Measurements from ENCODE around the gene GPAT2.
"Not testable (repeated sequence)": the region's sequence is repeated elsewhere in the genome, so short reads cannot be mapped to it uniquely, and the experiment has no call there.

GPAT2 gene

DNA sequence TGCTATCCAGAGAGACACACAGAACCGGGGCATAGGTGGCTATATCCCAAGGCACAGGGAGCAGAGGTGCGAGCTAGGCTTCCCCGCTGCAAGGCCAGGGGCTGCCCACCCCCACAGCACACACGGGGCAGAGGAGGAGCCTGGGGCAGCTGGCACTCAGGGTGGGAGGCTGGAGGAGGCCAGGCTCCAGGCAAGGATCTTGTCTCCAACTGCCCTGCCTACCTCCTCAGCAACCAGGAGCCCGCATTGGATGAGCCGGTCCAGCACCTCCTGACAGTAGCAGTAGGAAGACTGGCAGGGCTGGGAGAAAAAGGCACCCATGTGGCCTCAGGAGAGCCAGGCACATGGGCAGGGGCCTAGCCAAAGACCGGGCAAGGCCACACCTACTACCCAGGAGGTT is 11.0 kb downstream of the GPAT2 start:
- not testable (repeated sequence) for DNase-seq (ENCODE audit: low spot score)

DNA sequence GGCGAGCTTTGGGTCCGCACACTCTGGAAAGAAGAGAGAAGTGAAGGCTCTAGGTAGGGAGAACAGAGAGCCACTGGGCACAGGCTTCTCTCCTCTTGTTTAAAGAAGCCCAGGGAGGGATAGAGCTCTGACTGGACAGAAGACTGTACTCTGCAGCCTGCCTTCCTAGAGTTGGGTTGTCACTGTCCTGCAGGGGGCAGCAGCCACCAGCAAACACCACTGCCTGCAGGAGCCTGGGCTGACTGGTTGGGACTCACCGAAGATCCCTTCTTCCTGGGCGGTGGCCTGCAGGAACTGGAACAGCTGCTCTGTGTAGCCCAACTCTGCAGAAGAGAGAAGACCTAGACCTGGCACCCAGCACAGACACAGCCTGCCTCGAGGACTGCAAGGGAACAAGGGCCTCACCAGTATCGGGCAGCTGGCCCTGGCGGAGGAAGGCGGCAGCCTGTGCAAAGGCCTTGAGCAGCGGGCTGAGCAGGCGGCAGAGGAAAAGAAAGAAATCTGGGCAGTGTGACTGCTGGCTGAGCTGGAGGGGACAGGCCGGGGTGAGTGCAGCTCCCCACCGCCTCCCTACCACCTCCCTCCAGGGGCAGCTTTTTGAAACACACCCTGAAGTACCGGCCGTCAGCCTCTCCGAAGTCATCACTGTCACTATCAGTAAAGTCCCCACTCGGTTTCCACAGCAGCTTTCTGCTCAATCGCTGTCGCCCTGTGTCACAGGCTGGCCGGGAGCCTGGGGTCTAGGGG is 11.8 kb downstream of the GPAT2 start:
- peak; percentile 95 for DNase-seq (ENCODE audit: low spot score)

DNA sequence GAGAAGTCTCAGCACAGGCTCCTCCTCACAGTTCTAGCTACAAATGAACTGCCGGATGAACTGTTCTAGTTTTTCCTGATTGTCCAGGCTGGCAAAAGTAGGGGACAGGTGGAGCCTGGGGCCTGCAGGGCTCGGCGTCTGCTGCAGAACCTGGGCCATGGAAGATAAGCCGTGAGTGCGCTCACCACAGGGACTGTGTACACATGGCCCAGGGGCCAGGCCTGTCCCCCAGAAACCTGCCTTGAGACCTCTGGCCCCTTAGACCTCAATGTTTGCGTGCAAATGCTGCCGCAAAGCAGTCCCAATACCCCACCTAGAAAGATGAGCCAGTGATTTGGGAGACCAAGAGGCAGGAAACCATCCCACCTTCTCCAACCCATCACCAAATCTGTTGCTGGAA is 12.6 kb downstream of the GPAT2 start:
- not testable (repeated sequence) for DNase-seq (ENCODE audit: low spot score)

DNA sequence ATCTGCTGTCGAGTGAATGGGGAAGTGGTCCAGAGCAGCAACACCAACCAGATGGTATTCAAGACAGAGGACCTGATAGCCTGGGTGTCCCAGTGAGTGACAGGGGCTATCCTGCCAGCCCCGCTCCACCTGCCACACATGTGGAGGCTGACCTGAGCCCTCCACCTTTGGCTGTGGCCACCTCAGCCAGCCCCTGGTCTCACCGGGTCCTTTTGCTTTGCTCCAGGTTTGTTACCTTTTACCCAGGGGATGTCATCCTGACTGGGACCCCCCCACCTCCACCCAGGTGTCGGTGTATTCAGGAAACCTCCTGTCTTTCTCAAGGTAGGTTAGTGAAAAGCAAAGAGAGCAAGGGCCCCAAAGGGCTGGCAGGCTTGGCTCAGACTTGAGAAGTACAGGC is 13.6 kb downstream of the GPAT2 start:
- DNase-seq (ENCODE audit: low spot score) = not testable (repeated sequence)

DNA sequence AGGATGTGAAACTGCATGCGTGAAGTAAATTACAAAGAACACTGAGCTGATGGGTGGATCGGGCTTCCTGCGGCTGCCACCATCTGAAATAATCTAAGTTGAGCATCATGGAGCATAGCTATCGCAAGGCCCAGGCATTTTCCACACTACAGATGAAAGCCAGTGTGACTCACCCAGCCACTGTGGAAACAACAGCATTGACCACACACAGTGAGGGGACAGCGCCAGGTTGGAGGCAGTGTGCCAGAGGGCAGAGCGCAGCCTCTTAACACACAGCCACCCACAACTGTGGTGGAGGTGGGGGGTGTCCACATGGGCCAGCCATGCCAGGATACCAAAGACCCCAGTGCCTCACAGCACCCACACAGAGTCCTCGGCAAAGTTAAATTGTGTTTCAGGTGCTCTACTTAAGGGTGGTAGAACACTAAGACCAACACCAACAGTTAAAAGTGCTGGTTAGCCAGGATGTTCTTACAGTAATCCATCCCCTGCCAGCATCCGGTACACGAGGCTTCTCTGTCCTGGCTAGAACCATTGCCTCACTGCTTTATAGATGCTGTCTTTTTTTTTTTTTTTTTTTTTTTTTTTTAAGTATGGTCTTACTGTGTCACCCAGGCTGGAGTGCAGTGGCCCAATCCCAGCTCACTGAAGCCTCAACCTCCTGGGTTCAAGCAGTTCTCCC is 14.7 kb downstream of the GPAT2 start:
- DNase-seq (ENCODE audit: low spot score) = not testable (repeated sequence)

DNA sequence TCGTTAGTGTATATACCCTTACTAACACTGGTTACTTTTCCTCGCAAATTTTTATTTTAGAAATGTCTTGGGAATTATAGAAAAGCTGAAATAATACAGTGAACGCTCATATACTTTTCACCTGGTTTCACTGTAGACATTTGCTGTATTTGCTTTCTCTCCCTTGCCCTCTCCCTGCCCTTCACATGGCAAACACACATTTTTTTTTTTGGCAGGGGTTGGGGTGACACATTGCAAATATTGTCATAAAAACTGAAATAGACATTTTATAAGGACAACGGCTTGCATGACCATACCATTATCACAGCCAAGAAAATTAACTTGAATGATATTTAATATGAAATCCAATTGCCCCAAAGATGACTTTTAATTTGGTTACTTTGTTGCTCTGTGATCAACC is 18.4 kb downstream of the GPAT2 start:
- not testable (repeated sequence) for DNase-seq (ENCODE audit: low spot score)

DNA sequence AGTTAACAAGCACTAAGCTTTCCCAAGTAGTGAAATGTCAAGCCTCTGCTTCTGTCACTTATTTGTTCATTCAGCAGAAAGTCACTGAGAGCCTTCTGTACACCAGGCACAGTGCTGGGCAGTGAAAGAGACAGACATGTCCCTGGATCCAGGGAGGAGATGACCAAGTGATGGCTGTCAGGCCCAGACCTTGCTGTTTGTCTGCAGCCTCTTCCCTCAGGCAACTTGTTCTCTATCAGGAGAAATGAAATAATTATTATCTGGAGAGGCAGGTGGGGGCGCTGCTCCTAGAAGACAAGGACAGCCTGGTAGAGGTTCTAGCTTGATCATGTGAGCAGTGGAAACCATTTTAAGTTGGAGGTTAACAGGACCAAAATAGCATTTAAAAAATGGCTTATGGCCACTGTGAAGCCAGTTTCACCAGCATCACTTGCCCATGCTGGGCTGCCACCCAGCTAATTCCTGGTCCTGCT is 21.9 kb downstream of the GPAT2 start:
- DNase-seq (ENCODE audit: low spot score) = not testable (repeated sequence)

DNA sequence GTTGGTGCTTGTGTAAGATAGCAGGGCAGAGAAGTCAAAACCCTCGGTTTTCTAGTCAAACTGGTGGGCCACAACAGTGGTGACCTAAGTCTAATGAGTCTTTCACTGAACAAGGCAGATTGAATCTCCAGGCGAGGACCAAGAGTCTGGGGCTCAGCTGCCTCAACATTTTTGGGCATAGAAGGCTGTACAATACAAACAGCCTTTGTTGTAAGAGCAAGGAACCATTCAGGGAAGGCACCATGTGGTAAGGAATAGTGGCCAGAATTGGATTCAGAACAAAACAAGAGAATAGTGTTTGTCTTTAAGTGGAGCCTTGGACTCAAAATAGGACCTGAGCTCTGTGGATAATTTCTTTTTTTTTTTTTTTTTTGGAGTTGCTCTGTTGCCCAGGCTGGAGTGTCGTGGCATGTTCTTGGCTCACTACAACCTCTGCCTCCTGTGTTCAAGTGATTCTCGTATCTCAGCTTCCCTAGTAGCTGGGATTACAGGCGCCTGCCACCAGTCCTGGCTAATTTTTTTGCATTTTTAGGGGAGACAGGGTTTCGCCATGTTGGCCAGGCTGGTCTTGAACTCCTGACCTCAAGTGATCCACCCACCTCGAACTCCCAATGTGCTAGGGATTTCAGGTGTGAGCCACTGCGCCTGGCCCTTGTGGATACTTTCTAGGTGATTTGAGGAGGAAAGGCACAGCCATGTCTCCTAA is 22.5 kb downstream of the GPAT2 start:
- DNase-seq (ENCODE audit: low spot score) = peak; percentile 81

DNA sequence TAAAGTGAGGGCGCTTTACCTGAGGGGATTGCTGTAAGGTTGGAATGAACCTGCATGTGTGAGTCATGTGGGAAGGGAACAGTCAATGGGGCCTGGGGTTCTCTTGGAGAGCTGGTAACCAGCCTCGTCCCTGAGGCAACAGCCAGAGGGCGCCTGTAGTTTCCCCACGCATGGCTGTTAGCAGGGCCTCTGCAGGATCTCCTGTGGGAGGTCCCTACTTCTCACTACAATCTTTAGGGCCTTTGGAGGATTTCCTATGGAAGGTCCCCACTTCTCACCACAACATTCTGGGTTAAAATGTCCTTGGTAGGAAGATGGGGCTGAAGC is 23.6 kb downstream of the GPAT2 start:
- not testable (repeated sequence) for DNase-seq (ENCODE audit: low spot score)

DNA sequence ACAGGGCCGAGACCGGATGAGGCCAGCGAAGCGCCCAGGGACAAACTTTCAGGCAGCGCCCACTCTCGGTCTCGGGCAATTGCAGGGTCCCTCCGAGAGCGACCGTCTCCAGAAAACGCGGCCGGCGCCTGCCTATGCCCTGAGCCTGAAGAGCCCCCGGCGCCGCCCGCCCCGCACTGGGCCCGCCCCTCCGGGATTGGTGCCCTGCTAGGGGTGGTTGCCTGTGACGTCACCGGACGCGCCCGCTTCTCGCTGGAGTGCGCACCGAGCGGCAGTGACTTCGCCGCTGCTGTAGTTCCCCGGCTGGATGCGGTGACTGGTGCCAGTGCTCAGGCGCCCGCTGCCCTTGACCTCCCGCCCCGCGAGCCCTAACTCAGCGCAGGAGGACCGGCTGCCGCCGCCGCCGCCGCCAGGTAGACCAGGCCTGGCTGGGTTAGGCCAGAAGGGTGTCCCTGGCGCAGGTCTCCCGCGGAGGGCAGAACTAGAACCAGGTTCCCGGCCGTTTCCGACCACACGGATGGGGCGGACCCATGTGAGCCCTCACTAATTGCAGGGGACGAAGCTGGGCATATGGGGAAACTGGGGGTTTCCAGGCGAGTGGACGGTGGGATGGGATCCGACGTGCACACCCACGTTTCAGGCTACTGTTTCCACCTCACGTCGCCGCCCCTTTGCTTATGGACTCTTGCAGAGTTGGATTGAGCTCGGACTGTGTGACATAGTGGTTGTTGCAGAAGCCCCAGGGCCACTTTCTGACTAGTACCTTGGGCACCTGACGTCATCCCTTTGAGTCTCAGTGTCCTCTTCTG is 24.2 kb downstream of the GPAT2 start:
- peak; percentile 97 for DNase-seq (ENCODE audit: low spot score)

DNA sequence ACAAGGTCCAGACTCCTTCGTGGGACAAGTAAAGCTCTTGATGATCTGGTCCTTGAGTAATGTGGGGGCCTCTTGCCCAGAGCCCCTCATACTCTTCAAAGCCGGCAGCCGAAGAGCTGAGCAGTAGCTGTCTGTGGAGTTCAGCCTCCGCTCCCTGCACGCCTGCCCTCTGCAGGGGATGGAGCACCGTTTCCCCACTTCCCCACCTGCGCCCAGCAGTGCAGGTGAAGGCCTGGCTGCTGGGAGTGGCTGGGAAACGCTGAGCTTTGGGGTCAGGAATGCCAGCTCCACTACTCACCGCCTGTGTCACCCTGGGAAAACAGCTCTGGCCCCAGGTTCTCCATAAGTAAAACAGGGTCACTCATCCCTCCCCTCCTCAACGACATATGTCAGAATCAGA is 24.9 kb downstream of the GPAT2 start:
- not testable (repeated sequence) for DNase-seq (ENCODE audit: low spot score)

DNA sequence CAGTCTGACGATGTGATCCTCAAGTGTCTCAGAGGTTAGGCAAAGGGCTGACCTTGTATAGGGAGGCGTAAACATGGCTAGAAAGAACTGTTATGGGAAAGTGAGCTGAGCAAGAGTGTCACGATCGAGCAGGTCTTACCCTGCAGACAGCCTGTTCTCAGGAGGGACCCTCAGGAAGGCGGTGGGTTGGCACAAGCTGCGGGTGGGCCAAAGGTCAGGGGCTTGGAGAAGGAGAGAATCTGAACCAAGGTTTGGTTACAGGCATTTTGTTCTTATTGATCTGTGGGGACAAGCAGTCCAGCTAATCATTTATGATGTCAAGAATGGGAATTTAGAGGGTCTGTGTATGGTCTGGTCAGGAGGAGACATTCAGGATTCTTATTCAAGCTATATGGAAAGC is 26.7 kb downstream of the GPAT2 start:
- not testable (repeated sequence) for DNase-seq (ENCODE audit: low spot score)

DNA sequence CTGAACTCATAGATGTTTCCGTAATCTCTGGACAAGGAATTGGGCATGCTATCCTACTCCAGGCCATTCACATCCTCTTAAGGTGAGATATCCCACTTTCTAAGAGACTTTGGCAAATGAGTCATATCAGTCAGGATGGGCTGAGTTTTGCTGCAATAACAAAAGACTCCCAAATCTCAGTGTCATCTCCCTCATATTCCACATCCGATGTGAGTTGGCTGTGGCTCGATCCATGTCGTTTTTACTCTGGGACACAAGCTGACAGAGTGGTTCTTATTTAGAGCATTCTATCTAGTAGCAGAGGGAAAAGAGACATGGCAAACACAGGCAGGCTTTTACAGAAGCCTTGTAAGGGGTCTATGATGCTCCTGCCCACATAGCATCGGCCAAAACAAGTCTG is 28.5 kb downstream of the GPAT2 start:
- DNase-seq (ENCODE audit: low spot score) = not testable (repeated sequence)

DNA sequence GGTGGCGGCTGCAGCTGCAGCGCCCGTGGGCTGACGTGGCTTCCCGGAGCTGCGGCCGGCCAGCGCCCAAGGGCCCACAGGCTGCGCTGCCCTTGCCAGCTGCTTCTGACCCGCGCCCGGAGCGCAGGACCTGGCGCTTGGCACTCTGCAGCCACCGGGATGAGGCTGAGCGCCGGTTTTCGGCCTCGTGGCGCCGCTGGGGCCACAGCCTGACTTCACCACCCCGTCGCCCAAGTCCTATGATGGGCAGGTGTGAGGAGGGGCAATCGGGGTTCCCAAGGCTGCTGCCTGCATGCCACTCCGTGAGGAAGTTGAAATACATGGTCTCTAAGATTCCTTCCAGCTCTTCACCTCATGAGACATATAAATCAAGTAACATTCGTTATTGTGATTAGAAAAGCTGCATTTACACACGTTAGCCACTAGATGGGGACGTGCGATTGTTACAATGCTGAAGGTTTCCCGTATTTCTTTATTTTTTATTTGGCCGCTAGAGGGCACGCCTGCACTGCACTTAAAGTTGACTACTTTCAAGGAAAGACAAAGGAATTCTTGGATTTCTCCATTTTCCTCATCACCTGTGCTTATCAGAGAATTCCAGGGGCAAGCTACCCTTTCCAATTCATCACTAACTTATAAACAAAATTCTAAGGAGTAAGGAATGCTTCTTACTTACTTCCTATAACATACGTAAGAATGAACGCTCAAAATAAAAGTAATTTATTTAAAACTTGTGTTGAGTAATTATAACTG is 42.0 kb downstream of the GPAT2 start:
- DNase-seq (ENCODE audit: low spot score) = peak; percentile 32

DNA sequence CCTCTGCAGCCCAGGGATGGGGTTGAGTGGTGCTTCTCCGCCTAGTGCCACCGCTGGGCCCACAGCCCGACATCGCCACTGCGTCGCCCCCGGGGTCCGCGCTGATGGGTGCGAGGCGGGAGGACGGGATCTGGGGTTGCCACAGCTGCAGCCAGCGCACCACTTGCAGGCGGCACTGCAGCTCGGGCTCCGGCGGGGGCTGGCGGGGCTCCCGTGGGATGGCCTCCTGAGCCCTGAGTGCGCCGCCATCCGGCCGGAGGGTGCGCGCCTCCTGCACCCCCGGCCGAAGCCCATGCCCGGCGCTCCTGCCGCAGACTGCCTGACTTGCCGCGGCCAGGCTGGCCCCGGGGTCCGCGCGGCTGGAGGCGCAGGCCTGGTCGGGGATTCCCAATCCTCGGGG is 42.6 kb downstream of the GPAT2 start:
- not testable (repeated sequence) for DNase-seq (ENCODE audit: low spot score)

DNA sequence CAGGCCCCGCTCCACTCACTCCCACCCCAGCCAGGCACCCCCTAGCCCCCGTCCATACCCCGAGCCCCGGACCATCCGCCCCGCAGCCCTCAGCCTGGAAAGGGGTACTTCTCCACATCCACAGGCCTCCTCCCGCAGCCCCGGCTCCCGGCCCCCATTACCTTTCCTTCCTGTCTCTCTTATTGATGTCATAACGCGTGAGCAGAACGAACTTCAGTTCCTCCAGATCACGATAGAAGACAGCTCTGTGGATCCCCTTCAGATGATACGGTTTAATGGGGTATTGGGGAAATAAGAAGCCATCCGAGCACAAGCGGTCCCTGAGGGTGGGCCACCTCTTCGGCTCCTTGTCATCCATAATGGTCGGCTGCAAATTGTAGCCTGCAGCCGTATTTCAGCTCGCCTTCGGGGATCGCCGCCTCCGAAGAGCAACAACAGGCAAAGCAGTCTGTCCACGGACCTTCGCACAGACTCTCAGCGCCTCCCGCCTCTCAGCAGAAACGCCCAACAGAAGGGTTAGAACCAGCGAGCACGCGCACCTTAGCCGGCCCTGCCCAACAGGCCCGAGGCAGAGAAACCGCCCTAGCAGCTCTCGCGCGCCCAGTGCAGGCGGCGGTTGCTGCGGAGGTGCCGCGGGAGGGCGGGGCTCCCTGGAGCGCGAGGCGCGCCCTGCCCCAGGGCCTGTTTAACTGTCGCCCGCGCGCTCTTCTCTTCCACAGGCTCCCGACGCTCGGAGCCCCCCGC is 43.2 kb downstream of the GPAT2 start, which contains the start of gene ANKRD36C:
Gene ANKRD36C, minus strand, starts transcription at position 474 of the 744 bp plus-strand sequence. Its CDS starts 116 bp downstream, at position 358.
- DNase-seq (ENCODE audit: low spot score) = peak; percentile 21

DNA sequence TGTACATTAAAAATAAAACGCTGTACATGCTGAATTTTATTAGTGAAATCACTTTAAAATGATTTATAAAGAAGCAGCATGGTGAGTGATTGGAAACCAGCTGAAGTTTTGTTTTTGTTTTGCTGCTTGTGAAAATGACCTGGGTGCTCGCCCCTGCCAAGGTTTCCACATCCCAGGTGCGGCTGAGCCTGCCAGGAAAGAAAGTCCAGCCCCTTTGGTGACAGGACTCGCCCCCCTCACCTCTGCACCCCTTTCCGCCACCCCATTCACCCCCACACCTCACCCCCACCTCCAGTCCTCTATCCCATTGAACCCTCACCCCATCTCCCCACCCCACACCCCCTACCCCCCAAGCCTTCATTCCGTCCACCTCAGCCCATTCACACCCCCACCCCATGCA is 43.8 kb downstream of the GPAT2 start:
- not testable (repeated sequence) for DNase-seq (ENCODE audit: low spot score)

Measured in Ammon's horn (tissue), 1 donor.